NCI-H2196 treated with DMSO at 0.1 percent for 48 hours (cell line): ENCODE data around the gene CFAP57.
A peak's percentile ranks its signal among the peaks of the same experiment; 100 is the strongest.
"Not testable (repeated sequence)": the region's sequence is repeated elsewhere in the genome, so short reads cannot be mapped to it uniquely, and the experiment has no call there.

Source experiments
- DNase-seq: peaks from one replicate; lab custom pipeline; 2025; ENCODE audit not compliant: unreplicated experiment; lab: John Stamatoyannopoulos, UW

The CFAP57 gene

DNA sequence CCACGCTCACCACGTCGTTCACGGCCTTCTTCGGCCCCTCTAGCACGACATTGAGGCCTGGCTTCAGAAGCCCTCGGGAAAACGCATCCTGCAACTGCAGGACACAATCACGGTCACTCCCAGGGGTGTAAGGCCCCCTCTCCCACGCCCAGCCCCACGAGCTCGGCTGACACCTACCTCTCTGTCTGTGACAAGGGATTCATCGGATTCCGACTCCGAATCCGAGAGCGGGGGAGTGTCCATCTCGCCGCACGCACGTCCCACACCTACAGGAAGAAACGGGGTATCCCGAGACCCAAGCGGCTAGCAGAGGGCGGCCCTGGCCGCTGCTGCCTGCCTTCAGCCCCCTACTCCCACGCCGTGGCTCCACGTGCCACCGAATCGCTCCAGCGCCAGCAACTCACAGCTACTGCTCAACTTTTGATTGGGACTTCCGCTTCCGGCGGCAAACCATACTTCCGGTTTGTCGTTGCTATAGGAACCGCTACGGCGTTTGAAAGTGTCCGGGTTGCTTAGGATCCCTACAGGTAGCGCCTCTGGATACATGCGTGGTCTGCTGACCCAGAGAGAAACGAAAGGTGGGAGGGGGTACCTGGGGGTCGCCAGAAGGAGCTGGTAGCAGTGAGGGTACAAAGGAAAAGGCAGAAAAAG is at the start of gene CFAP57, which contains the start of gene EBNA1BP2:
Gene CFAP57, plus strand, starts transcription at position 455 of the 651 bp plus-strand sequence. CDS start 424 bp downstream, outside the sequence.
Gene EBNA1BP2, minus strand, starts transcription at position 415 of the 651 bp plus-strand sequence. Its CDS starts 172 bp downstream, at position 243.
- peak; percentile 85 for DNase-seq

DNA sequence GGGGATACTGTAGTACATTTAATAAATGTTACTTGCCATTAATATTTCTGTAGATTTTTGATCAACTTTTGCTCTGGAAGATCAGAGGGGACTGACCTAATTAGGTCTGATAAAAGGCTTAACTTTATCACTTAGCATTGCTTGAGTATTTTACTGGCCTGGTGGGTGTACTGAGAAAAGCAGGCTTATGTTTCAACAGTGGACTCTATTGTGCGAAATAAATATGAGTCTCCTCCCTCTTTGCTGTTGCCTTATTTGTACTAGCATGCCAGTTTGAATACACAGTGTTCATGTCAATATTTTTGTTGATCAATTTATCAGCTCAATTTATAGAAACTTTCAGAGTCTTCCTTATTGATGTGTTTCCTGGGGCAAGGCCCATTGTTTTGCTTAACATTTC is 49.1 kb upstream of the CFAP57 start:
- no peak for DNase-seq

- no peak for DNase-seq
Observed at GRCh38 chr1:43128816-43129215, 43.3 kb upstream of the CFAP57 start.

GRCh38 chr1:43129426-43129825 is 42.7 kb upstream of the CFAP57 start:
- no peak for DNase-seq

- no peak for DNase-seq
Observed at GRCh38 chr1:43134068-43134467, 38.1 kb upstream of the CFAP57 start.

- DNase-seq: no peak
Observed at GRCh38 chr1:43134640-43135039, 37.5 kb upstream of the CFAP57 start.

GRCh38 chr1:43135857-43136781 is 36.0 kb upstream of the CFAP57 start:
- no peak for DNase-seq

DNA sequence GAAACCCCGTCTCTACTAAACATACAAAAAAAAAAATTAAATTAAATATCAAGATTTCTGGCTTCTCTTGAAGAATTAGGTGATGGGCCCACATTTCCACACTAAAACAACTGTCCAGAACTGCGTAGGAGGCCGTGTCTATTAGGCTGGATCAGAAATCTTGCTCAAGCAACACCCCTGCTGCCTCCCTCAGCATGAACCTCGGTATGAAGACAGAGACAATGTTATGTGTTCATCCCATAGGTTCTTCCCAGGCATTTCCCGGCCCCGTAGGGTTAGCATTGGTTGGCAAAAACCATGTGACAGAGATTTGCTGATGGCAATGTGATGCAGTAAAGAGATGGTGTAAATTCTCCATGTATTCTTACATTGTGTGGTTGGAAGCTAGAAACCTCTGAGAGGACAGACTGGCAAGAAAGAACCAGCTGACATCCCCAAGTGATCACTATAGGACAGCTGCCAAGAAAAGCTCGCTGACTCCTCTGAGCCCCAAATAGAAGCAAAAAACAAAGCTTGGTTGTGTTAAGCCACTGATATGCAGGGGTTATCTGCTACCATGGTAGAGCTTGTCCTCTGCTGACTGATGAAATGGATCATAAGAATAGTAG is 34.6 kb upstream of the CFAP57 start:
- DNase-seq: no peak

DNA sequence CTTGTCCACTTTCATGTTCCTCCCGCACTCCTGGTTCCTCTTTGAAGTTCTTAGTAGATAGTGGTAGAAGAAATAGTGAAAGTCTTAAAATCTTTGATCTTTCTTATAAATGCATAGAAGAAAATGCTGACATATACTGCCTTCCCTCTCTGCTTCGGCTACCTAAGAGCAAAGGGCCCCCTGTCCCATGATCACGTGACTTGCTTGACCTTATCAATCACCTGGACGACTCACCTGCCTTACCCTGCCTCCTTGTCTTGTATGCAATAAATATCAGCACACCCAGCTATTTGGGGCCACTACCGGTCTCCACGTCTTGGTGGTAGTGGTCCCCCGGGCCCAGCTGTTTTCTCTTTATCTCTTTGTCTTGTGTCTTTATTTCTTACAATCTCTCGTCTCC is 32.8 kb upstream of the CFAP57 start:
- not testable (repeated sequence) for DNase-seq

- DNase-seq: no peak
Observed at GRCh38 chr1:43140010-43140409, 32.1 kb upstream of the CFAP57 start.

- no peak for DNase-seq
Observed at GRCh38 chr1:43140583-43140982, 31.5 kb upstream of the CFAP57 start.

DNA sequence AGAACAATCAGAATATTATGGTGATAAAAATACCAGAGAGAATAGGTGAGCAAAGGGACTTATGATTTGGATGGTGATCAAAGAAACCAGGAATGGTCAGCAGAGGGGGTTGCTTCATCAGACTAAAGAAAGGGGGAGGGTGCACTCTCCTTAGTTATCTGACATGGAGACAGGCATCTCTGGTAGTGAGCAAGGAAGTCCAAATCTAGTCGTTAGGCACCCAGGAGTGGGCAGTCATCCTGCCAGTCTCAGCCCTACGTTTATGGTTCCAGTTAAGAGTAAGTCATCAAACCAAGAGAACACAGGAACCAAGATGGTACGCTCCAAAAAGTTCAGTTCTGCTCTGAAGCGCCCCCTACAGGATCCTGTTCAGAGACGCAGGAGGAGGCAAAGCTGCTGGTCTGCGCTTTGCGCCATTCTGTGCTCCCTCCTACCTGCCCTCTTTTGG is 28.7 kb upstream of the CFAP57 start:
- DNase-seq: no peak

DNA sequence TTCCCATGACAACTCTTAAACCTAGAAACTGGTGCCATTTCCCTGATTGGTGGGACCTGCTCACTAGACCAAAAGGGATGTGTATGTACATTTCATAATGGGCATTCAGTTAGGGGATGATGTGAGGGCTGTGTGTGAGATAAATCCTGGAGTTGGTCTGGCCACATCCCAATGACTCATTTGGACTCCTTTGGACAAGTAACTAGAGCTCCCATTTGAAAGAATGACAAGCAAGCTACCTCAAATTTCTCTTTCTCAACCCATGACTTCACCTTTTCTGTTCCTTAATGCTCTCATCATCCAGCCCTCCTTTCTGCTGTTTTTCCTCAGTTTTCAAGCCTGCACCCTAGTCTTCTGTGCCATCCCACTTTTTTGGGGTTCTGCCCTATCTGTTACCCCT is 27.9 kb upstream of the CFAP57 start:
- DNase-seq: no peak

DNA sequence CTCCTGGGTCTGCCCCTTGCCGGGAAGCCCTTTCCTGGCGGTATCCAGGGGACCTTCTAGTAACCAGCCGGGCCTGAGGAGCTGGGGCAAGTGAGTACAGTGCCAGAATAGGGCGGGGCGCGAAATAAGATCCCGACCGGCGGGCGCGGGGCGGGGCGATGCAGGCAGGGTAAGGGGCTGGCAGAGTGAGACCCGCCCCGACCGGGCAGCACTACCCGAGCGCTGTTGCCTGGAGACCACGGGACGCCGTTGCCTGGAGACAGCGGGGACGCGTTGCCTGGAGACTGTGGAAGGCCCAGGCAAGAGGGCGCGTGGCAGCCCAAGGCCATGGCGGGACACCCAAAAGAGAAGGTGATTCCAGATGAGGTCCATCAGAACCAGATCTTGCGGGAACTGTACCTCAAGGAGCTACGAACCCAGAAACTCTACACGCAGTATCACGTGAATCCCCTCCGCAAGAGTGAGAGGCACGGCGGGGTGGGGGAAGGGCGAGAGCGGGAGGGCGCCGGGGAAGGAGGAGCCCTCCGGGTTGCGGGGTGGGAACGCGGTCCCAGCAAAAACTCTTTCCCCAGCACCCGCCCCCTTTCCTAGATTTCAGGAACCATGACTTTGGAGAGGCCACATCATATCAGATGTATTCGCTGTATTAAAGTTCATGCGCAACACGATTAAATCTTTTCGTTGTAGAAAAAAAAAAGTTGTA is 24.4 kb upstream of the CFAP57 start:
- DNase-seq: peak; percentile 91

- DNase-seq: no peak
Observed at GRCh38 chr1:43149889-43150288, 22.2 kb upstream of the CFAP57 start.

DNA sequence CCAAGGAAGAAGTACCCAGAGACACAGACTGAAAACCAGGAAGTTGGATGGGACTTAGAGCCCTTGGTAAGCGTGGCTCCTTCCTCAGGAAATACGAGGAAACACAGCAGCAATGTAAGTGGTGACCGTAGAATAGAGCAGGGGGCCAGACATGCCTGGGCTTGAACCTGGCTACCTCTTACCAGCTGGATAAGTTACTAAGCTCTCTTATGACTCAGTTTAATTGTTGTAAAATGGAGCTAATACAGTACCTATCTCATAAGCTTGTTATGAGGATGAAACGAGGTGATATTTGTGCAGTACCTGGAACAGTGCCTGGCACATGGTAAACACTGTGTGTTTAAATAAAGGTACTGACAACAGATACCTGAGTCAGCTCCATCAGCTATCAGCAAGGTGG is 19.3 kb upstream of the CFAP57 start:
- DNase-seq: peak; percentile 25

DNA sequence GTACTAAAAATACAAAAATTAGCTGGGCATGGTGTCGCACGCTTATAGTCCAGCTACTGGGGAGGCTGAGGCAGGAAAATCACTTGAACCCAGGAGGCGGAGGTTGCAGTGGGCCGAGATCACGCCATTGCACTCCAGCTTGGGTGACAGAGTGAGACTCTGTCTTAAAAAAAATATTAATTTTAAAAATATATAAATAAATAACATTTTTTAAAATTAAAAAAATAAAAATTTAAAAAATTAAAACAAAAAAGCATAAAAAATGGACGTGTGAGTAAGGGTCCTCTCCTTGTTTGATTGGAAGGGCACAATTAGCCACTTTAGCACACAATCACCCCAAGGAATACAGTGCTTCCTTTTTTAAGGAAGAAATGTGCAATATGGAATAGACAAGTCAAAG is 18.7 kb upstream of the CFAP57 start:
- DNase-seq: no peak

GRCh38 chr1:43156026-43156425 is 16.1 kb upstream of the CFAP57 start:
- DNase-seq: no peak

DNA sequence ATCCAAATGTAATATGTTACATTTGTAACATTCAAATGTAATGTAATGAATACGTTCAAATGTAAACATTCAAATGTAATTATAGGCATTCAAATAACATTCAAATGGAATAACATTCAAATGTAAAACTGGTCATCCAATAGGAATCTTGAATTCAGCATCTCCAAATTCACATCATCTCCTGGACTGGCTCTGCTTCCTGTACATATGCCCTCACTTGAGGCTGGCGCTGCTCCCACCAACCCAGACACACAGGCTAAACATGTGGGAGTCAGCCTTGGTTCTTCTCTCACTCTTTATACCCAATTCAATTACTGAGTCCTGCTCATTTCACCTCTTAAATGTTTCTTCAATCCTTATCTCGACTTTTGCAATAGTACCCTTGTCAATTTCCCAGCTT is 7.0 kb upstream of the CFAP57 start:
- no peak for DNase-seq

GRCh38 chr1:43165765-43166164 is 6.4 kb upstream of the CFAP57 start:
- DNase-seq: no peak

GRCh38 chr1:43171312-43171875 is 736 bp upstream of the CFAP57 start:
- DNase-seq: no peak
